Type B pancreatic cell (in vitro differentiated cells): ENCODE measurements around the gene NID1. TPM values are rescaled to one million over a fixed set of nuclear protein-coding genes. Genes with fewer than 3 reads are reported as not detected.

Experiments used
- DNase-seq: peaks from one replicate; pipeline ENCODE4 v3.0.0; 2021; ENCODE audit warnings: mixed read lengths; ENCODE audit not compliant: unreplicated experiment; ENCODE audit errors: extremely low spot score
- H3K27ac Mint-ChIP-seq: 2 replicates; pipeline ENCODE4 v1.8.0; 2021; ENCODE audit warnings: mild to moderate bottlenecking, mixed read lengths
- H3K27me3 Mint-ChIP-seq: 2 replicates; pipeline ENCODE4 v1.8.0; 2021; ENCODE audit warnings: mixed read lengths
- H3K36me3 Mint-ChIP-seq: 2 replicates; pipeline ENCODE4 v1.8.0; 2021; ENCODE audit warnings: mixed read lengths
- H3K4me1 Mint-ChIP-seq: one replicate; pipeline ENCODE4 v1.8.0; 2021; ENCODE audit warnings: mixed read lengths; ENCODE audit not compliant: unreplicated experiment
- H3K4me3 Mint-ChIP-seq: 2 replicates; pipeline ENCODE4 v1.8.0; 2021; ENCODE audit warnings: mild to moderate bottlenecking, mixed read lengths
- H3K9me3 Mint-ChIP-seq: 2 replicates; pipeline ENCODE4 v1.8.0; 2021; ENCODE audit warnings: mixed read lengths
- total RNA-seq: library from RNA; stranded (reverse); gene quantifications from 2 replicates; pipeline ENCODE4 v1.2.1, GENCODE V29; 2021; ENCODE audit warnings: low replicate concordance
- TF ChIP-seq, protein P1 (sequence below): fragments of 200-600 bp; sonication (generic); conservative IDR thresholded peaks from 2 replicates; pipeline ENCODE4 v1.5.0; 2021; ENCODE audit warnings: antibody characterized with exemption, mild to moderate bottlenecking

NID1 gene
- total RNA-seq, 1 donor from 2014 or later: 65.6 TPM

DNA sequence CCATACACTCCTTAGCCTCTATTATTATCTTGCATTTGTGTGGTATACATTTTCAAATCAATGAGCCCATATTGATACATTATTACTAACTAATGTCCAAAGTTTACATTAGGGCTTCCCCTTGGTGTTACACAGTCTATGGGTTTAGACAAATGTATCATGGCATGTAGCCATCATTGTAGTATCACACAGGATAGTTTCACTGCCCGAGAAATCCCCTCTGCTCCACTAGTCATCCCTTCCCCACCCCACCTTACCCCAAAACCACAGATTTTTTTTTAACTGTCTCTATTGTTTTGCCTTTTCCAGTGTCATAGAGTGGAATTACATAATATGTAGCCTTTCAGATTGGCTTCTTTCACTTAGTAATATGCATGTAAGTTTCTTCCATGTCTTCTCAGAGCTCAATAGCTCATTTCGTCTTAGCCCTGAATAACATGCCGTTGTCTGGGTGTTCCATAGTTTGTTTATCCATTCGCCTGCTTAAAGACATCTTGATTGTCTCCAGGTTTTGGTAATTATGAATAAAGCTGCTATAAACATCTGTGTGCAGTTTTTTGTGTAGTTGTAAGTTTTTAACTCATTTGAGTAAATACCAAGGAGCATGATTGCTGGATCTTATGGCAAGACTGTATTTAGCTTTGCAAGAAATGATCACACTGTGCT is 111.8 kb downstream of the NID1 start:
- Mint-ChIP-seq H3K27me3 (peaks cover 3% of the 10 kb centered on the region), H3K36me3 (no peaks in the 10 kb centered on the region), H3K4me1 (peaks cover 7% of the 10 kb centered on the region), H3K9me3 (peaks cover 4% of the 10 kb centered on the region), H3K4me3 (no peak overlapping the region), H3K27ac (no peak overlapping the region)
- DNase-seq: no peak
- TF ChIP-seq, protein P1, sequence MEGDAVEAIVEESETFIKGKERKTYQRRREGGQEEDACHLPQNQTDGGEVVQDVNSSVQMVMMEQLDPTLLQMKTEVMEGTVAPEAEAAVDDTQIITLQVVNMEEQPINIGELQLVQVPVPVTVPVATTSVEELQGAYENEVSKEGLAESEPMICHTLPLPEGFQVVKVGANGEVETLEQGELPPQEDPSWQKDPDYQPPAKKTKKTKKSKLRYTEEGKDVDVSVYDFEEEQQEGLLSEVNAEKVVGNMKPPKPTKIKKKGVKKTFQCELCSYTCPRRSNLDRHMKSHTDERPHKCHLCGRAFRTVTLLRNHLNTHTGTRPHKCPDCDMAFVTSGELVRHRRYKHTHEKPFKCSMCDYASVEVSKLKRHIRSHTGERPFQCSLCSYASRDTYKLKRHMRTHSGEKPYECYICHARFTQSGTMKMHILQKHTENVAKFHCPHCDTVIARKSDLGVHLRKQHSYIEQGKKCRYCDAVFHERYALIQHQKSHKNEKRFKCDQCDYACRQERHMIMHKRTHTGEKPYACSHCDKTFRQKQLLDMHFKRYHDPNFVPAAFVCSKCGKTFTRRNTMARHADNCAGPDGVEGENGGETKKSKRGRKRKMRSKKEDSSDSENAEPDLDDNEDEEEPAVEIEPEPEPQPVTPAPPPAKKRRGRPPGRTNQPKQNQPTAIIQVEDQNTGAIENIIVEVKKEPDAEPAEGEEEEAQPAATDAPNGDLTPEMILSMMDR: no peak

DNA sequence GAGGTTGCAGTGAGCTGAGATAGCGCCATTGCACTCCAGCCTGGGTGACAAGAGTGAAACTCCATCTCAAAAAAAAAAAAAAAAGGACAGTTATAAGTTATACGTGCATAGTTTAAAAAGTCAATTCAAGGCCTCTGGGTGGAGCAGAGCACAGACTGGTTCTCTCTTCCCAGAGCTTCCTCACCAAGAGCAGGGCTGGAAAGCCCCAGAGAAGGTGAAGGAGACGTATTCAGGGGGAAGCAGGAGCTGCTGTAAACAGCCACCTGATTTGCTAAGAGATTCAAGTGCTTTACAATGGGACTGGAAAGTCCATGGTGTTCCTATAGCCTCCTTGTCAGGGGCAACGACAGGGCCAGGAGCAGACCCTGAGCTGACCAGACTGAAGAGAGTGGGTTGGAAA is 113.2 kb downstream of the NID1 start:
- Mint-ChIP-seq H3K4me3 (no peak overlapping the region), H3K4me1 (peaks cover 9% of the 10 kb centered on the region), H3K27ac (no peak overlapping the region), H3K36me3 (no peaks in the 10 kb centered on the region), H3K9me3 (peaks cover 4% of the 10 kb centered on the region), H3K27me3 (peaks cover 3% of the 10 kb centered on the region)
- TF ChIP-seq, protein P1: no peak
- DNase-seq: no peak

DNA sequence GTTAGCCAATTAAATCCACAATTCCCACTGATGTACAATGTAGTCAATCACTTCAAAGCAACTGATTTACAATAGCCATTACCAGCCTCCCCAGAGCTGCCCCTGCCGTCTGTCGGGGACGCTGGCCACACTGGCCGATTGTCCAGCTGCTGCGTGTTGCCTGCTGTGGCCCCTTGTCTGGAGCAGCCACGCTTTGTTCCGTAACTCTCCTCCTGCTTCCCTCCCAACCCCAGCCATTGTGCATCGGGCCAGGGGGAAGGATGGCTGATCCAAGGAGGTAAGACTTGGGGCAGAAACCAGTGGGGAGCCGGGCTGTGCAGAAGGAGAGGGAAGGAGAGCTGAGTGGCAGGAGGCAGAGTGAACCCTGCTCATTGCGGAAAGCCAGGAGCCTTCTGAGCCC is 114.6 kb downstream of the NID1 start:
- DNase-seq: no peak
- TF ChIP-seq, protein P1: no peak
- H3K27ac Mint-ChIP-seq: no peak overlapping the region

DNA sequence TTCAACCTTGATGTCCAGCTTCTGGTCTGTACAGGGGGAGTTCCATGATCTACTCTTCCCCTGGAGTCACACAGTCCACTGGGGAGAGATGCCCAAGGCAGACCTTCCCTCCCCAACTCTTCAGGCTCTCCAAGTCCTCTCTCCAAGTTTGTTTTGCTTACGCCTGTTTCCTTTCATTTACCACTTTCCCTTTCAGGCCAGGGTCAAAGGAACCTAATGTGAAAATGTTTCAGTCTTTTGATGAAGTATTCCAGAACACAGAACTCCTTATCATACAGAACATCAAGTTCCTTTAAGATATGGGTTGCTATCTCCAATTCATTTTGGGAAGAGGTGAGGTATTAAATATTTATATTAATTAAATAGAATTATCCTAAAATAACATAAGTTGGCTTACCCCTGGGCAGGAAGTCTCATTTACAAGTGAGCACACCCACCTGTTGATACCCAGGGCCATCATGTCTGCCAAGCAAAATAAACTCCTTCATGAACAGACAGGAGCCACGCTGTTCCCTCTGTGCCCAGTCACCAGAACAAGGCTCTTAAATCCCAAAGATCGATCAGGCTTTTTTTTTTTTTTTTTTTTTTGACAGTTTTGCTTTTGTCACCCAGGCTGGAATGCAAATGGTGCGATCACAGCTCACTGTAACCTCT is 116.0 kb downstream of the NID1 start:
- Mint-ChIP-seq H3K27me3 (peaks cover 3% of the 10 kb centered on the region), H3K4me1 (peaks cover 9% of the 10 kb centered on the region), H3K9me3 (peaks cover 4% of the 10 kb centered on the region), H3K36me3 (no peaks in the 10 kb centered on the region), H3K27ac (no peak overlapping the region), H3K4me3 (no peak overlapping the region)
- DNase-seq: no peak
- TF ChIP-seq, protein P1: no peak

More for the DNA sequence above, 114.6 kb downstream of the NID1 start:
- Mint-ChIP-seq H3K27me3 (peaks cover 3% of the 10 kb centered on the region), H3K36me3 (no peaks in the 10 kb centered on the region), H3K4me3 (no peak overlapping the region), H3K9me3 (peaks cover 4% of the 10 kb centered on the region), H3K4me1 (peaks cover 9% of the 10 kb centered on the region)

DNA sequence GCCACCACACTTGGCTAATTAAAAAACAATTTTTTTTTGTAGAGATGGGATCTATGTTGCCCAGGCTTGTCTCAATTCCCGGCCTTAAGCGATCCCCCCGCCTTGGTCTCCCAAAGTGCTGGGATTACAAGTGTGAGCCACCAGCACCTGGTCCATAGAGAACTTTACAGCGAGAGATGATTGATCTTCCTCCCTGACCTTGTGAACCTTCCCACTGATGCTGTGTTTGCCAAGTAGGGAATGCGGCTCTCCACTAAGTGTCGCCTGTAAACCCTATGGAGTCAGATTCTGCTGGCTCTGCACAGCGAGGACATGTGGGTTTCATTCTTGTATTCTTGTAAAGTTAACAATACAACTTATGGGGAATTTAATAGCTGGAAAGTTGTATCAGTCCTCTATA is 116.9 kb downstream of the NID1 start:
- H3K9me3 Mint-ChIP-seq: peaks cover 4% of the 10 kb centered on the region
- DNase-seq: no peak
- peaks cover 3% of the 10 kb centered on the region for H3K27me3 Mint-ChIP-seq
- peaks cover 9% of the 10 kb centered on the region for H3K4me1 Mint-ChIP-seq
- no peak overlapping the region for H3K4me3 Mint-ChIP-seq
- TF ChIP-seq, protein P1: no peak
- H3K36me3 Mint-ChIP-seq: no peaks in the 10 kb centered on the region
- no peak overlapping the region for H3K27ac Mint-ChIP-seq
